Osteocyte (in vitro differentiated cells): ENCODE measurements around the gene CMTM4. TPM values are rescaled to one million over a fixed set of nuclear protein-coding genes. Genes with fewer than 3 reads are reported as not detected.

Experiments
- DNase-seq: peaks from one replicate; pipeline ENCODE4 v3.0.0; 2021; ENCODE audit warnings: mixed read lengths; ENCODE audit not compliant: unreplicated experiment; ENCODE audit errors: extremely low spot score
- H3K27ac Mint-ChIP-seq: one replicate; pipeline ENCODE4 v1.8.0; 2021; ENCODE audit warnings: mild to moderate bottlenecking, mixed read lengths; ENCODE audit not compliant: unreplicated experiment
- H3K27me3 Mint-ChIP-seq: one replicate; pipeline ENCODE4 v1.8.0; 2021; ENCODE audit warnings: mixed read lengths; ENCODE audit not compliant: unreplicated experiment
- H3K36me3 Mint-ChIP-seq: one replicate; pipeline ENCODE4 v1.8.0; 2021; ENCODE audit warnings: mixed read lengths; ENCODE audit not compliant: unreplicated experiment
- H3K4me1 Mint-ChIP-seq: one replicate; pipeline ENCODE4 v1.8.0; 2021; ENCODE audit warnings: mixed read lengths; ENCODE audit not compliant: unreplicated experiment
- H3K4me3 Mint-ChIP-seq: one replicate; pipeline ENCODE4 v1.8.0; 2021; ENCODE audit warnings: mild to moderate bottlenecking, moderate library complexity, mixed read lengths; ENCODE audit not compliant: unreplicated experiment
- H3K9me3 Mint-ChIP-seq: one replicate; pipeline ENCODE4 v1.8.0; 2021; ENCODE audit warnings: mixed read lengths; ENCODE audit not compliant: unreplicated experiment
- CTCF ChIP-seq: fragments of 200-600 bp; sonication (generic); IDR thresholded peaks from 2 replicates; pipeline ENCODE4 v1.5.0; 2021; ENCODE audit warnings: antibody characterized with exemption, mild to moderate bottlenecking, moderate library complexity
- long read RNA-seq: library from polyadenylated mRNA; unstranded; transcript quantifications from one replicate; pipeline ENCODE4 v2.0.0, GENCODE V29; 2021
- total RNA-seq: library from RNA; stranded (reverse); gene quantifications from 2 replicates; pipeline ENCODE4 v1.2.1, GENCODE V29; 2021

Gene CMTM4
- 22.8 and 24.4 TPM in 2 replicates for total RNA-seq
- long read RNA-seq, full-length matches to known transcripts, result 17 of 17 reads
- long read RNA-seq, partial matches to known transcripts, result 0 of 17 reads
- long read RNA-seq, other reads (novel, unspliced or antisense), result 0 of 17 reads

GRCh38 chr16:66696669-66697630 lies at the start of gene CMTM4:
CMTM4 (minus strand) TSS chr16:66696743; CDS start chr16:66696525, 218 bp downstream.
- peak; percentile 34 for TF ChIP-seq CTCF
- Mint-ChIP-seq H3K36me3 (no peaks in the 10 kb centered on the region), H3K4me3 (peak within 1 kb of the TSS; percentile 77), H3K4me1 (peaks cover 15% of the 10 kb centered on the region), H3K9me3 (no peaks in the 10 kb centered on the region), H3K27me3 (no peaks in the 10 kb centered on the region), H3K27ac (peak within 1 kb of the TSS; percentile 38)
- peak; percentile 95 for DNase-seq

- Mint-ChIP-seq H3K4me1 (peaks cover 40% of the 10 kb centered on the region), H3K27ac (no peak overlapping the region), H3K27me3 (no peaks in the 10 kb centered on the region), H3K36me3 (peaks cover 32% of the 10 kb centered on the region), H3K4me3 (no peak overlapping the region), H3K9me3 (no peaks in the 10 kb centered on the region)
- DNase-seq, result no peak
- no peak for TF ChIP-seq CTCF
These were observed 49.5 kb upstream of the CMTM4 start for GRCh38 chr16:66746048-66746447.

- no peak for TF ChIP-seq CTCF
- Mint-ChIP-seq H3K27ac (peak overlapping the region; percentile 98), H3K9me3 (no peaks in the 10 kb centered on the region), H3K27me3 (no peaks in the 10 kb centered on the region), H3K4me1 (peaks cover 38% of the 10 kb centered on the region), H3K4me3 (peak overlapping the region; percentile 18), H3K36me3 (peaks cover 37% of the 10 kb centered on the region)
- DNase-seq, result no peak
These were observed 45.6 kb upstream of the CMTM4 start for GRCh38 chr16:66741950-66742808.

- peak overlapping the region; percentile 98 for H3K27ac Mint-ChIP-seq
- peak overlapping the region; percentile 24 for H3K4me3 Mint-ChIP-seq
- peaks cover 37% of the 10 kb centered on the region for H3K36me3 Mint-ChIP-seq
- DNase-seq, result peak; percentile 93
- H3K9me3 Mint-ChIP-seq, result no peaks in the 10 kb centered on the region
- H3K4me1 Mint-ChIP-seq, result peaks cover 38% of the 10 kb centered on the region
- no peaks in the 10 kb centered on the region for H3K27me3 Mint-ChIP-seq
- TF ChIP-seq CTCF, result no peak
These were observed 44.8 kb upstream of the CMTM4 start for GRCh38 chr16:66741169-66741900.
